ENCODE data around the gene LIF. TPM values are rescaled to one million over a fixed set of nuclear protein-coding genes. Genes with fewer than 3 reads are reported as not detected.

The LIF gene
- polyA plus RNA-seq, 1 donor (not counting 4 experiments of a cell fraction or from before 2014, with no cell fraction given), result 3.1 TPM

GRCh38 chr22:30250661-30251267 lies 4.2 kb upstream of the LIF start:
- Histone ChIP-seq H3K9me3 (ENCODE audit: control insufficient read depth, low read depth, low read length) (no peaks in the 10 kb centered on the region), H4K20me1 (ENCODE audit: control insufficient read depth, extremely low read depth, insufficient read depth, low read length) (no peaks in the 10 kb centered on the region), H3K4me2 (ENCODE audit: control insufficient read depth, extremely low read depth, insufficient read depth, low read depth, low read length) (peak overlapping the region; percentile 46), H3K4me1 (ENCODE audit: control insufficient read depth, extremely low read depth, insufficient read depth, low read length) (peaks cover 39% of the 10 kb centered on the region), H3K36me3 (ENCODE audit: control insufficient read depth in 2 of 2, extremely low read depth in 1 of 2, insufficient read depth in 2 of 2, low read length in 2 of 2) (no peaks in the 10 kb centered on the region), H3K79me2 (ENCODE audit: control insufficient read depth, insufficient read depth, low read length) (no peaks in the 10 kb centered on the region), H3K9me1 (ENCODE audit: control insufficient read depth, extremely low read depth, insufficient read depth, low read length) (no peaks in the 10 kb centered on the region), H3K9ac (ENCODE audit: control insufficient read depth, extremely low read depth, insufficient read depth, low read length) (peak overlapping the region; percentile 46), H3K27me3 (ENCODE audit: control insufficient read depth, extremely low read depth, insufficient read depth, low read length) (no peaks in the 10 kb centered on the region), H3K4me3 (ENCODE audit: control insufficient read depth in 2 of 3, extremely low read depth in 1 of 3, insufficient read depth in 2 of 3, low read depth in 1 of 3, low read length in 3 of 3) (no peak overlapping the region), H3K27ac (ENCODE audit: control insufficient read depth, insufficient read depth, low read length) (peak overlapping the region; percentile 38), H2AFZ (ENCODE audit: control insufficient read depth, low read length) (no peak overlapping the region)
- FAIRE-seq (peak; percentile 89), DNase-seq (ENCODE audit: low read depth, low spot score) (no peak)
- TF ChIP-seq CTCF (optimal IDR thresholded peaks at IDR 0.05 in 1 of 3, IDR thresholded peaks at IDR 0.05 in 1 of 3, conservative IDR thresholded peaks at IDR 0.05 in 1 of 3; ENCODE audit: extremely low read depth in 1 of 3, insufficient read depth in 2 of 3, low read length in 3 of 3) (no peak), EZH2 (IDR thresholded peaks at IDR 0.05; ENCODE audit: low read length) (no peak)
- dilution Hi-C loops (cut with MboI; ENCODE audit: extremely low pct_ligation_motif_present, low sequenced_read_pairs), result no loop called here

- no peak overlapping the region for H2AFZ ChIP-seq (ENCODE audit: control insufficient read depth, low read length)
- DNase-seq (ENCODE audit: low read depth, low spot score) (no peak), FAIRE-seq (no peak)
- no peaks in the 10 kb centered on the region for H3K36me3 ChIP-seq (ENCODE audit: control insufficient read depth in 2 of 2, extremely low read depth in 1 of 2, insufficient read depth in 2 of 2, low read length in 2 of 2)
- peaks cover 43% of the 10 kb centered on the region for H3K4me1 ChIP-seq (ENCODE audit: control insufficient read depth, extremely low read depth, insufficient read depth, low read length)
- H3K9ac ChIP-seq (ENCODE audit: control insufficient read depth, extremely low read depth, insufficient read depth, low read length), result no peak overlapping the region
- no peak overlapping the region for H3K4me2 ChIP-seq (ENCODE audit: control insufficient read depth, extremely low read depth, insufficient read depth, low read depth, low read length)
- TF ChIP-seq EZH2 (IDR thresholded peaks at IDR 0.05; ENCODE audit: low read length), result no peak
- TF ChIP-seq CTCF (optimal IDR thresholded peaks at IDR 0.05 in 1 of 3, IDR thresholded peaks at IDR 0.05 in 1 of 3, conservative IDR thresholded peaks at IDR 0.05 in 1 of 3; ENCODE audit: extremely low read depth in 1 of 3, insufficient read depth in 2 of 3, low read length in 3 of 3), result no peak
- no peaks in the 10 kb centered on the region for H3K27me3 ChIP-seq (ENCODE audit: control insufficient read depth, extremely low read depth, insufficient read depth, low read length)
- dilution Hi-C loops (cut with MboI; ENCODE audit: extremely low pct_ligation_motif_present, low sequenced_read_pairs), result no loop called here
- no peak overlapping the region for H3K4me3 ChIP-seq (ENCODE audit: control insufficient read depth in 2 of 3, extremely low read depth in 1 of 3, insufficient read depth in 2 of 3, low read depth in 1 of 3, low read length in 3 of 3)
- no peaks in the 10 kb centered on the region for H3K9me1 ChIP-seq (ENCODE audit: control insufficient read depth, extremely low read depth, insufficient read depth, low read length)
- no peaks in the 10 kb centered on the region for H3K9me3 ChIP-seq (ENCODE audit: control insufficient read depth, low read depth, low read length)
- no peaks in the 10 kb centered on the region for H4K20me1 ChIP-seq (ENCODE audit: control insufficient read depth, extremely low read depth, insufficient read depth, low read length)
- no peak overlapping the region for H3K27ac ChIP-seq (ENCODE audit: control insufficient read depth, insufficient read depth, low read length)
- no peaks in the 10 kb centered on the region for H3K79me2 ChIP-seq (ENCODE audit: control insufficient read depth, insufficient read depth, low read length)
Observed at GRCh38 chr22:30250039-30250565, 3.5 kb upstream of the LIF start.
